Gastrocnemius medialis (tissue), 4 donors: Measurements from ENCODE around the gene TMCC1.

Experiments used
- POLR2A ChIP-seq, 2 donors: fragments of 450-650 bp; IDR thresholded peaks; one replicate each; pipeline ENCODE4 v1.6.1; 2017; ENCODE audit warnings: antibody characterized with exemption in 2 of 2, mild to moderate bottlenecking in 2 of 2, moderate library complexity in 2 of 2
- TF ChIP-seq, protein P1 (sequence below), 5 experiments: fragments of 450-650 bp in 3 of 5; fragments of 200-600 bp in 2 of 5; sonication (generic) in 2 of 5; IDR thresholded peaks in 4 of 5; conservative IDR thresholded peaks in 1 of 5; 1 replicate in 4 of 5; 2 replicates in 1 of 5; pipeline ENCODE4 v1.5.1; 2016 to 2019; ENCODE audit warnings: antibody characterized with exemption in 5 of 5, mild to moderate bottlenecking in 3 of 5, moderate library complexity in 3 of 5

DNA sequence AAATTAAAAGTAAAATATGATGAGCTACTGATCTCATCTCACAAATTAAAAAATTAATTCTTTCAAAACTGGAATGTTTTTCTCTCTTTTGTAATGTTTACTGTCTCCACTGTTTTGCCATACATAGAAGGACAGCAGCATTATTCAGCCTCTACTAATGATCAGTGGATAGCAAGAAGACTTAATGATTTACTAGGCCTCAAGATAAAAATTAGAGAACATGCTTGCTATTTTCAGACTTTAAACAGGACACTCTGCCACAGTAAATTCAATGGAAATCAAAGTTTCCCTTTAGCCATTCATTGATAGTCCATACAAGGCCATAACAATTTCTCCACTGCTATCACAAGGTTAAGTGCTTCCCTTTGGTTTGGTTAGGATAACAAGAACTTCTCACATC is 129.4 kb downstream of the TMCC1 start:
- TF ChIP-seq, protein P1, sequence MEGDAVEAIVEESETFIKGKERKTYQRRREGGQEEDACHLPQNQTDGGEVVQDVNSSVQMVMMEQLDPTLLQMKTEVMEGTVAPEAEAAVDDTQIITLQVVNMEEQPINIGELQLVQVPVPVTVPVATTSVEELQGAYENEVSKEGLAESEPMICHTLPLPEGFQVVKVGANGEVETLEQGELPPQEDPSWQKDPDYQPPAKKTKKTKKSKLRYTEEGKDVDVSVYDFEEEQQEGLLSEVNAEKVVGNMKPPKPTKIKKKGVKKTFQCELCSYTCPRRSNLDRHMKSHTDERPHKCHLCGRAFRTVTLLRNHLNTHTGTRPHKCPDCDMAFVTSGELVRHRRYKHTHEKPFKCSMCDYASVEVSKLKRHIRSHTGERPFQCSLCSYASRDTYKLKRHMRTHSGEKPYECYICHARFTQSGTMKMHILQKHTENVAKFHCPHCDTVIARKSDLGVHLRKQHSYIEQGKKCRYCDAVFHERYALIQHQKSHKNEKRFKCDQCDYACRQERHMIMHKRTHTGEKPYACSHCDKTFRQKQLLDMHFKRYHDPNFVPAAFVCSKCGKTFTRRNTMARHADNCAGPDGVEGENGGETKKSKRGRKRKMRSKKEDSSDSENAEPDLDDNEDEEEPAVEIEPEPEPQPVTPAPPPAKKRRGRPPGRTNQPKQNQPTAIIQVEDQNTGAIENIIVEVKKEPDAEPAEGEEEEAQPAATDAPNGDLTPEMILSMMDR (IDR thresholded peaks at IDR 0.05 in 4 of 5, conservative IDR thresholded peaks at IDR 0.05 in 1 of 5) = no peak
- TF ChIP-seq POLR2A (IDR thresholded peaks at IDR 0.05) = no peak
